Adipocyte (in vitro differentiated cells): ENCODE measurements around the gene PRPF18.

ENCODE experiments used
- DNase-seq: peaks from one replicate; pipeline ENCODE4 v3.0.0-alpha.2; 2015; ENCODE audit warnings: low read depth
- H3K27me3 ChIP-seq: replicated peaks from 2 replicates; pipeline ENCODE4 v1.7.0; 2013; ENCODE audit warnings: mild to moderate bottlenecking, low read length, moderate library complexity; ENCODE audit not compliant: control insufficient read depth, insufficient read depth
- H3K36me3 ChIP-seq: 2 replicates; pipeline ENCODE4 v1.7.0; 2013; ENCODE audit warnings: low read length, mild to moderate bottlenecking, moderate library complexity; ENCODE audit not compliant: control insufficient read depth, insufficient read depth, severe bottlenecking
- H3K4me1 ChIP-seq: 2 replicates; pipeline ENCODE4 v1.7.0; 2013; ENCODE audit warnings: mild to moderate bottlenecking, low read length, moderate library complexity; ENCODE audit not compliant: control insufficient read depth, insufficient read depth
- H3K4me3 ChIP-seq: 2 replicates; pipeline ENCODE4 v1.7.0; 2013; ENCODE audit warnings: mild to moderate bottlenecking, low read length, moderate library complexity
- H3K9ac ChIP-seq: 2 replicates; pipeline ENCODE4 v1.7.0; 2013; ENCODE audit warnings: mild to moderate bottlenecking, low read length, moderate library complexity
- H3K9me3 ChIP-seq: 2 replicates; pipeline ENCODE4 v1.7.0; 2013; ENCODE audit warnings: mild to moderate bottlenecking, low read length, moderate library complexity; ENCODE audit not compliant: control insufficient read depth

PRPF18 gene

GRCh38 chr10:13658264-13658663 is 71.5 kb downstream of the PRPF18 start:
- Histone ChIP-seq H3K36me3 (peaks cover 85% of the 10 kb centered on the region), H3K4me1 (peaks cover 20% of the 10 kb centered on the region), H3K9me3 (no peaks in the 10 kb centered on the region), H3K27me3 (no peaks in the 10 kb centered on the region), H3K9ac (no peak overlapping the region), H3K4me3 (no peak overlapping the region)
- no peak for DNase-seq

GRCh38 chr10:13658871-13659685 is 72.3 kb downstream of the PRPF18 start:
- Histone ChIP-seq H3K4me1 (peaks cover 20% of the 10 kb centered on the region), H3K36me3 (peaks cover 85% of the 10 kb centered on the region), H3K27me3 (no peaks in the 10 kb centered on the region), H3K9me3 (no peaks in the 10 kb centered on the region), H3K9ac (peak overlapping the region; percentile 57), H3K4me3 (peak overlapping the region; percentile 23)
- no peak for DNase-seq

- H3K4me1 ChIP-seq = peaks cover 20% of the 10 kb centered on the region
- peaks cover 82% of the 10 kb centered on the region for H3K36me3 ChIP-seq
- peak overlapping the region; percentile 23 for H3K4me3 ChIP-seq
- peak; percentile 80 for DNase-seq
- H3K9me3 ChIP-seq = no peaks in the 10 kb centered on the region
- no peaks in the 10 kb centered on the region for H3K27me3 ChIP-seq
- H3K9ac ChIP-seq = peak overlapping the region; percentile 57
Observed at GRCh38 chr10:13659887-13660550, 73.3 kb downstream of the PRPF18 start.

- DNase-seq = peak; percentile 7
- no peak overlapping the region for H3K4me3 ChIP-seq
- H3K4me1 ChIP-seq = peaks cover 20% of the 10 kb centered on the region
- no peak overlapping the region for H3K9ac ChIP-seq
- no peaks in the 10 kb centered on the region for H3K9me3 ChIP-seq
- H3K36me3 ChIP-seq = peaks cover 82% of the 10 kb centered on the region
- no peaks in the 10 kb centered on the region for H3K27me3 ChIP-seq
Observed at GRCh38 chr10:13660551-13660920, 73.8 kb downstream of the PRPF18 start.

GRCh38 chr10:13661256-13661655 is 74.5 kb downstream of the PRPF18 start:
- H3K36me3 ChIP-seq = peaks cover 82% of the 10 kb centered on the region

GRCh38 chr10:13665516-13666262 is 78.9 kb downstream of the PRPF18 start:
- Histone ChIP-seq H3K9me3 (no peaks in the 10 kb centered on the region), H3K4me3 (no peak overlapping the region), H3K36me3 (peaks cover 91% of the 10 kb centered on the region), H3K9ac (no peak overlapping the region), H3K27me3 (no peaks in the 10 kb centered on the region), H3K4me1 (peaks cover 2% of the 10 kb centered on the region)
- DNase-seq = no peak

More at GRCh38 chr10:13661256-13661655, 74.5 kb downstream of the PRPF18 start:
- Histone ChIP-seq H3K4me3 (no peak overlapping the region), H3K9ac (no peak overlapping the region), H3K4me1 (peaks cover 20% of the 10 kb centered on the region), H3K9me3 (no peaks in the 10 kb centered on the region), H3K27me3 (no peaks in the 10 kb centered on the region)
- no peak for DNase-seq

GRCh38 chr10:13668126-13668525 is 81.4 kb downstream of the PRPF18 start:
- H3K36me3 ChIP-seq = peaks cover 84% of the 10 kb centered on the region
- H3K9me3 ChIP-seq = no peaks in the 10 kb centered on the region
- no peak overlapping the region for H3K9ac ChIP-seq
- no peaks in the 10 kb centered on the region for H3K4me1 ChIP-seq
- no peaks in the 10 kb centered on the region for H3K27me3 ChIP-seq
- H3K4me3 ChIP-seq = no peak overlapping the region
- DNase-seq = no peak

GRCh38 chr10:13669182-13669855 is 82.6 kb downstream of the PRPF18 start:
- Histone ChIP-seq H3K4me1 (no peaks in the 10 kb centered on the region), H3K9me3 (no peaks in the 10 kb centered on the region), H3K36me3 (peaks cover 83% of the 10 kb centered on the region), H3K27me3 (no peaks in the 10 kb centered on the region), H3K4me3 (no peak overlapping the region), H3K9ac (no peak overlapping the region)
- DNase-seq = no peak

- Histone ChIP-seq H3K9me3 (no peaks in the 10 kb centered on the region), H3K36me3 (peaks cover 85% of the 10 kb centered on the region), H3K9ac (no peak overlapping the region), H3K4me3 (no peak overlapping the region), H3K4me1 (no peaks in the 10 kb centered on the region), H3K27me3 (no peaks in the 10 kb centered on the region)
- no peak for DNase-seq
Observed at GRCh38 chr10:13669901-13670300, 83.1 kb downstream of the PRPF18 start.

GRCh38 chr10:13670311-13670710 is 83.5 kb downstream of the PRPF18 start:
- Histone ChIP-seq H3K27me3 (no peaks in the 10 kb centered on the region), H3K4me1 (no peaks in the 10 kb centered on the region), H3K4me3 (no peak overlapping the region), H3K9me3 (no peaks in the 10 kb centered on the region), H3K9ac (no peak overlapping the region), H3K36me3 (peaks cover 86% of the 10 kb centered on the region)
- no peak for DNase-seq

GRCh38 chr10:13671904-13672303 is 85.1 kb downstream of the PRPF18 start:
- Histone ChIP-seq H3K36me3 (peaks cover 76% of the 10 kb centered on the region), H3K4me1 (no peaks in the 10 kb centered on the region), H3K9me3 (no peaks in the 10 kb centered on the region), H3K4me3 (no peak overlapping the region), H3K27me3 (no peaks in the 10 kb centered on the region), H3K9ac (no peak overlapping the region)
- DNase-seq = no peak
